ENCODE data around the gene NFATC1. TPM values are rescaled to one million over a fixed set of nuclear protein-coding genes. Genes with fewer than 3 reads are reported as not detected.

NFATC1 gene
- total and polyA plus RNA-seq, 3 experiments from 2014 or later: 36.7 to 46.7 (median 45.9) TPM

GRCh38 chr18:79459946-79460480, 64.3 kb downstream of the NFATC1 start:
- Mint-ChIP-seq H3K4me3 (peak overlapping the region in 1 of 7 donors; percentile 55), H3K9me3 (no peaks in the 10 kb centered on the region), H3K36me3 (peaks cover 0 to 62% (median 5%) of the 10 kb centered on the region in 3 donors), H3K27me3 (no peaks in the 10 kb centered on the region), H3K27ac (peak overlapping the region in 4 of 8 donors; percentile 61 to 84 (median 65)), H3K4me1 (peaks cover 4 to 6% (median 5%) of the 10 kb centered on the region in 3 donors)
- ChIA-PET CTCF (no interaction called here), POLR2A (no interaction called here)
- H3K4me3 ChIP-seq (ENCODE audit: low read length): no peak overlapping the region
- no peaks in the 10 kb centered on the region for H3K9me3 ChIP-seq (ENCODE audit: low read length)
- H3K4me1 ChIP-seq (ENCODE audit: insufficient read depth, low read length): no peaks in the 10 kb centered on the region
- peaks cover 4% of the 10 kb centered on the region for H3K36me3 ChIP-seq (ENCODE audit: insufficient read depth, low read length)
- DNase-seq: no peak
- no peak overlapping the region for H3K27ac ChIP-seq (ENCODE audit: low read depth, low read length)
- no peaks in the 10 kb centered on the region for H3K27me3 ChIP-seq (ENCODE audit: insufficient read depth, low read length, poor library complexity, severe bottlenecking)

- POLR2A ChIA-PET: no interaction called here
- Histone ChIP-seq H3K4me1 (ENCODE audit: insufficient read depth, low read length) (no peaks in the 10 kb centered on the region), H3K9me3 (ENCODE audit: low read length) (no peaks in the 10 kb centered on the region), H3K36me3 (ENCODE audit: insufficient read depth, low read length) (no peaks in the 10 kb centered on the region), H3K4me3 (ENCODE audit: low read length) (no peak overlapping the region), H3K27ac (ENCODE audit: low read depth, low read length) (no peak overlapping the region), H3K27me3 (ENCODE audit: insufficient read depth, low read length, poor library complexity, severe bottlenecking) (no peaks in the 10 kb centered on the region)
- no peak for DNase-seq
- Mint-ChIP-seq H3K9me3 (no peaks in the 10 kb centered on the region), H3K4me1 (peaks cover 4 to 6% (median 5%) of the 10 kb centered on the region in 3 donors), H3K4me3 (no peak overlapping the region), H3K27me3 (no peaks in the 10 kb centered on the region), H3K27ac (peak overlapping the region in 3 of 8 donors; percentile 24 to 84 (median 61)), H3K36me3 (peaks cover 0 to 64% (median 7%) of the 10 kb centered on the region in 3 donors)
- CTCF ChIA-PET: no interaction called here
Observed at GRCh38 chr18:79460481-79461300, 65.0 kb downstream of the NFATC1 start.

- no peaks in the 10 kb centered on the region for H3K9me3 ChIP-seq (ENCODE audit: low read length)
- CTCF ChIA-PET: interaction anchor here (1.4 kb wide), 1 partner anchor 65 kb away, joined by 3 read pairs; no protein-coding TSS in a partner anchor
- H3K27ac ChIP-seq (ENCODE audit: low read depth, low read length): no peak overlapping the region
- no peaks in the 10 kb centered on the region for H3K36me3 ChIP-seq (ENCODE audit: insufficient read depth, low read length)
- no peak for DNase-seq
- Mint-ChIP-seq H3K4me1 (peaks cover 4 to 6% (median 5%) of the 10 kb centered on the region in 3 donors), H3K4me3 (no peak overlapping the region), H3K9me3 (no peaks in the 10 kb centered on the region), H3K36me3 (peaks cover 0 to 65% (median 7%) of the 10 kb centered on the region in 3 donors), H3K27ac (peak overlapping the region in 1 of 8 donors; percentile 89), H3K27me3 (no peaks in the 10 kb centered on the region)
- POLR2A ChIA-PET: no interaction called here
- no peaks in the 10 kb centered on the region for H3K4me1 ChIP-seq (ENCODE audit: insufficient read depth, low read length)
- no peaks in the 10 kb centered on the region for H3K27me3 ChIP-seq (ENCODE audit: insufficient read depth, low read length, poor library complexity, severe bottlenecking)
- no peak overlapping the region for H3K4me3 ChIP-seq (ENCODE audit: low read length)
Observed at GRCh38 chr18:79461627-79462026, 65.9 kb downstream of the NFATC1 start.

GRCh38 chr18:79463424-79463960, 67.8 kb downstream of the NFATC1 start:
- no peak for DNase-seq
- Mint-ChIP-seq H3K27ac (no peak overlapping the region), H3K4me3 (no peak overlapping the region), H3K27me3 (no peaks in the 10 kb centered on the region), H3K4me1 (peaks cover 4 to 9% (median 5%) of the 10 kb centered on the region in 3 donors), H3K36me3 (peaks cover 0 to 72% (median 9%) of the 10 kb centered on the region in 3 donors), H3K9me3 (no peaks in the 10 kb centered on the region)
- CTCF ChIA-PET: no interaction called here
- H3K36me3 ChIP-seq (ENCODE audit: insufficient read depth, low read length): peaks cover 6% of the 10 kb centered on the region
- POLR2A ChIA-PET: no interaction called here
- H3K4me1 ChIP-seq (ENCODE audit: insufficient read depth, low read length): no peaks in the 10 kb centered on the region
- no peak overlapping the region for H3K27ac ChIP-seq (ENCODE audit: low read depth, low read length)
- H3K27me3 ChIP-seq (ENCODE audit: insufficient read depth, low read length, poor library complexity, severe bottlenecking): no peaks in the 10 kb centered on the region
- H3K9me3 ChIP-seq (ENCODE audit: low read length): no peaks in the 10 kb centered on the region
- H3K4me3 ChIP-seq (ENCODE audit: low read length): no peak overlapping the region

- Mint-ChIP-seq H3K27ac (peak overlapping the region in 4 of 8 donors; percentile 11 to 94 (median 50)), H3K9me3 (no peaks in the 10 kb centered on the region), H3K4me1 (peaks cover 0 to 3% (median 0%) of the 10 kb centered on the region in 3 donors), H3K36me3 (peaks cover 0 to 74% (median 5%) of the 10 kb centered on the region in 3 donors), H3K4me3 (peak overlapping the region in 2 of 7 donors; percentile 18 to 66), H3K27me3 (no peaks in the 10 kb centered on the region)
- Histone ChIP-seq H3K27me3 (ENCODE audit: insufficient read depth, low read length, poor library complexity, severe bottlenecking) (no peaks in the 10 kb centered on the region), H3K9me3 (ENCODE audit: low read length) (no peaks in the 10 kb centered on the region), H3K27ac (ENCODE audit: low read depth, low read length) (no peak overlapping the region), H3K4me3 (ENCODE audit: low read length) (no peak overlapping the region), H3K4me1 (ENCODE audit: insufficient read depth, low read length) (no peaks in the 10 kb centered on the region), H3K36me3 (ENCODE audit: insufficient read depth, low read length) (peaks cover 8% of the 10 kb centered on the region)
- ChIA-PET POLR2A (no interaction called here), CTCF (no interaction called here)
- no peak for DNase-seq
Observed at GRCh38 chr18:79465392-79465991, 69.8 kb downstream of the NFATC1 start.

GRCh38 chr18:79466591-79466990, 70.9 kb downstream of the NFATC1 start:
- peaks cover 8% of the 10 kb centered on the region for H3K36me3 ChIP-seq (ENCODE audit: insufficient read depth, low read length)
- no peak for DNase-seq
- no peaks in the 10 kb centered on the region for H3K27me3 ChIP-seq (ENCODE audit: insufficient read depth, low read length, poor library complexity, severe bottlenecking)
- ChIA-PET CTCF (no interaction called here), POLR2A (no interaction called here)
- peak overlapping the region in 1 of 8 donors; percentile 86 for H3K27ac Mint-ChIP-seq
- peaks cover 0 to 2% of the 10 kb centered on the region in 2 donors for H3K27me3 Mint-ChIP-seq
- no peaks in the 10 kb centered on the region for H3K9me3 Mint-ChIP-seq
- H3K9me3 ChIP-seq (ENCODE audit: low read length): no peaks in the 10 kb centered on the region
- H3K4me1 Mint-ChIP-seq: peaks cover 0 to 3% (median 0%) of the 10 kb centered on the region in 3 donors
- H3K4me3 ChIP-seq (ENCODE audit: low read length): no peak overlapping the region
- H3K4me1 ChIP-seq (ENCODE audit: insufficient read depth, low read length): no peaks in the 10 kb centered on the region
- no peak overlapping the region for H3K27ac ChIP-seq (ENCODE audit: low read depth, low read length)
- no peak overlapping the region for H3K4me3 Mint-ChIP-seq
- H3K36me3 Mint-ChIP-seq: peaks cover 0 to 80% (median 5%) of the 10 kb centered on the region in 3 donors

- Mint-ChIP-seq H3K27me3 (peaks cover 0 to 2% of the 10 kb centered on the region in 2 donors), H3K4me3 (no peak overlapping the region), H3K27ac (peak overlapping the region in 1 of 8 donors; percentile 43), H3K9me3 (no peaks in the 10 kb centered on the region), H3K4me1 (peaks cover 0 to 3% (median 0%) of the 10 kb centered on the region in 3 donors), H3K36me3 (peaks cover 0 to 79% (median 6%) of the 10 kb centered on the region in 3 donors)
- no peak for DNase-seq
- CTCF ChIA-PET: no interaction called here
- POLR2A ChIA-PET: no interaction called here
- Histone ChIP-seq H3K27me3 (ENCODE audit: insufficient read depth, low read length, poor library complexity, severe bottlenecking) (no peaks in the 10 kb centered on the region), H3K4me3 (ENCODE audit: low read length) (no peak overlapping the region), H3K36me3 (ENCODE audit: insufficient read depth, low read length) (peaks cover 8% of the 10 kb centered on the region), H3K4me1 (ENCODE audit: insufficient read depth, low read length) (no peaks in the 10 kb centered on the region), H3K27ac (ENCODE audit: low read depth, low read length) (no peak overlapping the region), H3K9me3 (ENCODE audit: low read length) (no peaks in the 10 kb centered on the region)
Observed at GRCh38 chr18:79467126-79467525, 71.4 kb downstream of the NFATC1 start.

All from CD8-positive, alpha-beta memory T cell (primary cell).